HG02840 (cell line): ENCODE results near the gene GAS2L2.
"Not testable (repeated sequence)": the region's sequence is repeated elsewhere in the genome, so short reads cannot be mapped to it uniquely, and the experiment has no call there.

Experiments
- ATAC-seq: cut with Tn5 transposase; IDR thresholded peaks from one replicate; pipeline ENCODE4 v1.9.1; 2021; ENCODE audit warnings: mild to moderate bottlenecking, moderate library complexity, moderate number of reproducible peaks; ENCODE audit not compliant: unreplicated experiment, low FRiP score

GAS2L2 gene

DNA sequence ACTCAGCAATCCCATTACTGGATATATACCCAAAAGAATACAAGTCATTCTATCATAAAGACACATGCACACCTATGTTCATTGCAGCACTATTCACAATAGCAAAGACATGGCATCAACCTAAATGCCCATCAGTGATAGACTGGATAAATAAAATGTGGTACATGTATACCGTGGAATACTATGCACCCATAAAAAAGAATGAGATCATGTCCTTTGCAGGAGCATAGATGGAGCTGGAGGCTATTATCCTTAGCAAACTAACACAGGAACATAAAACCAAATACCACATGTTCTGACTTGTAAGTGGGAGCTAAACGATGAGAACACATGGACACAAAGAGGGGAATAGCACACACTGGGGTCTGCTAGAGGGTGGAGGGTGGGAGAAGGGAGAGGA lies 49.7 kb downstream of the GAS2L2 start:
- not testable (repeated sequence) for ATAC-seq

DNA sequence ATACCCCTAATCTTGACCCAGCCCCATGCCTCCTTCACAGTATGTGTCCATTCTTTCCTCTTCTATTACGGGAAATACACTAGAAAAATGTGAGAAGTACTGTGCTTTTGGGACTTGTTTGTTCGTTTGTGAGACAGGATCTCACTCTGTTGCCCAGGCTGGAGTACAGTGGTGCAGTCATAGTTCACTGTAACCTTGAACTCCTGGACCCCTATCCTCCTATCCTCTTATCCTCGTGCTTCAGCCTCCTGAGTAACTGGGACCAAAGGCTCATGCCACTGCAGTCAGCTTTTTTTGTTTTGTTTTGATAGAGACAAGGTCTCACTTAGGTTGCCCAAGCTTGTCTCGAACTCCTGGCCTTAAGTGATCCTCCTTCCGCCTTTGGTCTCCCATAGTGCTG lies 51.5 kb downstream of the GAS2L2 start:
- no peak for ATAC-seq

DNA sequence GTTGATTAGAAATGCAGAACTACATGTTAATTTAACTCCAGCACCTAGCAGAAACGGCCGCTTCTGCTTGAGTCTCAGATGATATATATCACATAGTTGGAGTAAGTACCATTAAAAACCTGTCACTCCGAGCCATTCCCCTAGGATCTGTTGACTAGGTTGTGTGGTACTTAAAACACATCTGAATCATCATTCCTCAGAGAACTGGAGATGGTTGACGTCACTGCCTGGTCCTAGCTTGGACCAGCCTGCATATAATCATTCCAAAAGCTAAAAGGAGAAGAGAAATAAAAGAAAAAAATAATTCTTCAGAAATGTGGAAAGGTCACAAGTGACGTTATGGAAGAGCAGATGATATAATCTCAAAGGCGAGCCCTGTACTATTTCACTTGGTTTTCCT lies 52.9 kb downstream of the GAS2L2 start:
- no peak for ATAC-seq

DNA sequence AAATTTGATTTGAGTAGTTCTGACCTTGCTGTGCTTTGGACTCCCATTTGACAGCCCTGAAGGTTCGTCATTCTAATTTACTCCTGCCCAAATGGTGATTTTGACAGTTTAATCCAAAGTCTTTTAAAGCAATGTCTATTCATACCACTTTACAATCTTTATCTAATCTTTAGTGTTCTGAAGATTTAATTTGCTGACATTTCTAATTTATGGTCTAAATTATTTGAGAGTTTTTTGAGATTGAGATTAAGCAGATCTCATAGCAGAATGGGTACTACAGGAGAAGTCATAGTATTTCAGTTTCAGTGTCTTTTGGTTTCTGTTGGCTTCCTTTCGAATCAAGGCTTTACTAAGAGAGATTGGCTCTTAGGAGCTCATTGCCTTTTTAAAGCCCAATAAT lies 54.2 kb downstream of the GAS2L2 start:
- ATAC-seq: no peak

DNA sequence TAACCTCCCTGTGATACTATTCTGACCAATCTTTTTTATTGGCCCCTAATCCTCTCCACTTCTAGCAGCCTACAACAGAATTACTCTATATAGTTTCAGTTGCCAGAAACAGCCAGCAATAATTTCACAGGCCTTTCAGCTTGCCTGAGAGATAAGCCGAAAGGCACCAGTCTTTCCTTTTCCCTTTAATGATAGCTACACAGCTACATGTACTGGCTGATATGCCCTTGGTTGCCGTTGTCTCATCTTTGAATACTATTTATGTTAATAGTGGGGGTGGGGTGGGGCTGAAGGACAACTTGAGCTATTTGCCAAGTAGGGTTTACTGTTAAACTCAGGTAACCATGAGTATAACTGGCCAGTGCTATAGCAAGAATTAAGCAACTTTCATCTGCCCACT lies 57.4 kb downstream of the GAS2L2 start:
- ATAC-seq: no peak

DNA sequence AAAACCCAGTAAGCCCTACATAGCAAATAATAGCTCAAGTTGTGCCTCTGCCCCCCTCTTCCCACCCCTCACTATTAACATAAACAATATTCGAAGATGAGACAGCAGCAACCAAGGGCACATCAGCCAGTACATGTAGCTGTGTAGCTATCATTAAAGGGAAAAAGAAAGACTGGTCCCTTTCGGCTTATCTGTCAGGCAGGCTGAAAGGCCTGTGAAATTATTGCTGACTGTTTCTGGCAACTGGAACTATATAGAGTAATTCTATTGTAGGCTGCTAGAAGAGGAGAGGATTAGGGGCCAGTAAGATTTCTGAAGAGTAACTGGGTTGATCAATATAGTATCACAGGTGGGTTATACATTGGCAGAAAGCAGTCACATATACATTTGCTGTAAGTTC lies 58.1 kb downstream of the GAS2L2 start:
- no peak for ATAC-seq
